ENCODE data around the gene BBX. TPM values are rescaled to one million over a fixed set of nuclear protein-coding genes. Genes with fewer than 3 reads are reported as not detected.

The BBX gene
- total RNA-seq, 1 experiment from 2014 or later, result 45.0 TPM

GRCh38 chr3:107831590-107831989 lies 308.8 kb downstream of the BBX start:
- Mint-ChIP-seq H3K4me3 (no peak overlapping the region), H3K4me1 (peaks cover 13% of the 10 kb centered on the region), H3K27ac (no peak overlapping the region), H3K36me3 (no peaks in the 10 kb centered on the region), H3K9me3 (no peaks in the 10 kb centered on the region), H3K27me3 (ENCODE audit: low read depth) (no peaks in the 10 kb centered on the region; the same call in 1 of the 2 replicates)
- DNase-seq (ENCODE audit: low spot score) (no peak), ATAC-seq (no peak)
- ChIA-PET CTCF (interaction anchor here (0.9 kb wide), 1 partner anchor 14 kb away, joined by 3 read pairs; no protein-coding TSS in a partner anchor), POLR2A (no interaction called here)
- no peak for TF ChIP-seq GABPB1 (CRISPR knock-in tag; IDR thresholded peaks at IDR 0.05)
- TF ChIP-seq TP53 (CRISPR knock-in tag; IDR thresholded peaks at IDR 0.05), result no peak
- TF ChIP-seq ATF2 (CRISPR knock-in tag; IDR thresholded peaks at IDR 0.05; ENCODE audit: borderline replicate concordance, low read depth), result no peak
- no peak for TF ChIP-seq ZNF512 (CRISPR knock-in tag; IDR thresholded peaks at IDR 0.05; ENCODE audit: borderline replicate concordance)
- no peak for TF ChIP-seq ETV6 (CRISPR knock-in tag; IDR thresholded peaks at IDR 0.05)
- no peak for TF ChIP-seq E2F1 (CRISPR knock-in tag; IDR thresholded peaks at IDR 0.05)
- TF ChIP-seq MAX (CRISPR knock-in tag; IDR thresholded peaks at IDR 0.05), result no peak
- no peak for TF ChIP-seq USF1 (CRISPR knock-in tag; IDR thresholded peaks at IDR 0.05)
- TF ChIP-seq ATF3 (CRISPR knock-in tag; conservative IDR thresholded peaks at IDR 0.05), result no peak
- no peak for TF ChIP-seq EMX1 (CRISPR knock-in tag; IDR thresholded peaks at IDR 0.05)
- no peak for TF ChIP-seq ZNF263 (CRISPR knock-in tag; IDR thresholded peaks at IDR 0.05; ENCODE audit: low read depth)
- no peak for TF ChIP-seq FOXP1 (CRISPR knock-in tag; IDR thresholded peaks at IDR 0.05; ENCODE audit: borderline replicate concordance)
- no peak for TF ChIP-seq PRDM15 (CRISPR knock-in tag; IDR thresholded peaks at IDR 0.05)
- TF ChIP-seq HMGA2 (CRISPR knock-in tag; IDR thresholded peaks at IDR 0.05), result no peak
- TF ChIP-seq RELA (CRISPR knock-in tag; IDR thresholded peaks at IDR 0.05; ENCODE audit: borderline replicate concordance), result no peak
- TF ChIP-seq GRHL2 (CRISPR knock-in tag; IDR thresholded peaks at IDR 0.05; ENCODE audit: insufficient replicate concordance, severe bottlenecking), result no peak
- TF ChIP-seq AFF4 (CRISPR knock-in tag; IDR thresholded peaks at IDR 0.05; ENCODE audit: borderline replicate concordance), result no peak
- TF ChIP-seq GTF2I (CRISPR knock-in tag; conservative IDR thresholded peaks at IDR 0.05), result no peak
- TF ChIP-seq E2F4 (CRISPR knock-in tag; IDR thresholded peaks at IDR 0.05; ENCODE audit: borderline replicate concordance, low read depth), result no peak

Measured in WTC11 (cell line).